HG02610 (cell line): ENCODE results near the gene SUPT4H1.

ENCODE experiments used
- ATAC-seq: cut with Tn5 transposase; IDR thresholded peaks from one replicate; pipeline ENCODE4 v1.9.1; 2021; ENCODE audit warnings: mild to moderate bottlenecking, moderate library complexity; ENCODE audit not compliant: unreplicated experiment

Gene SUPT4H1

DNA sequence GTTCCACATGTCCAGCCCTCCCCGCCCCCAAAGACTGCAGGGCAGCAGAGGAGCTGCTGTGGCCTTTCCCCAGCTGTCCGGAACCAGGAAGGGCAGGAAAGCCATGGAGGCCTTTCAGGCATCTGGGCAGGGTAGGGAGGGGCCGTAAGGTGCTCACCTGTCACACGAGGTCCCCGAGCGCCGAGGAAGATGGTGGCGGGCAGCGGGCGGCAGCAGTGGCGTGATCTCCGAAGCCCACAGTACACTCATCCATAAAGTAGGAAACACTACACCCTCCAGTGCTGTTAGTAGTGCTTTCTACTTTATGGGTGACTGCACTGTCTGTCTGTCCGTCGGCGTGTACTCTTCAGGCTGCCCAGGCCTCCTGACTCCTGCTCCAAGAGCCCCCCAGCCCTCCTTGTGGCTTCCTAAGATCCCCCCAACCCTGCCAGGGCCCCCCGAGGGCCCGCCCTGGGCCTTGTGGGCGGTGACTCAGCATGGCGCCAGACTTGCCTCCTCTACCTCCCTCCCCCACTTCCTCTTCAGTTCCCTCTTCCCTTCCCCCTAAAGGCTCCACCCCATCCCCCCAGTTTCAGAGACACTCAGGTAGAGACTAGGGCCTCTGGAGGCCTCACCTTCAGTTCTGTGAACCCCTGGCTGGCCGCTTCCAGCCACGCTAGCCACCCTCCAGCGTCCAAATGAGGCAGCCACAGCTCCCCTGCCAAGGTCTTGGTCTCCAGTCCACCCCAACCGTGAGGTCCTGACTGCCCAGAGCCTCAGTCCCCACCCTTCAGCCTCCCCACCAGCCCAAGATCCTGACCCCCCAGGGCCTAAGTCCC is 20.8 kb downstream of the SUPT4H1 start:
- ATAC-seq, result no peak

DNA sequence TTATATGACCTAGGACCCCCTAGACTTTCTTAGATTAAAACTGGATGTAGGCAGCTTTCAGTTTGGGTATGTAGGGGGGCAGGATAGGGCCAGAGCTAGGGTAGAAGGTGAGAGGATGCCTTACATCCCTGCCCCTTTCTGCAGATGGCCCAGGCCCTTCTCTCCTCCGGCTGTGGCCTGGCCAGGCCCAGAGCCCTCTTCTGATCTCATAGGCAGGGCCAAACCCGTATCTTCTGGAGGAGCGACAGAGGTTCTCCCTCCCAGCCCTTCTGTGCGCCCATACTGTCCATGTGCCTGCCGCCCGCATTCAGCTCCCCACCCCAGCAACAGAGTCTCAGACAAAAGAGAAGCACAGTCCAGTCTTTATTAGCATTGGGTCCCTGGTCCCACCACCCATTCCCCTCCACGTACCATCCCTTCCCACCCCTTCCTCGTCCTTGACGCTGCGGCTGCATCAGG is 21.4 kb downstream of the SUPT4H1 start:
- ATAC-seq, result no peak

DNA sequence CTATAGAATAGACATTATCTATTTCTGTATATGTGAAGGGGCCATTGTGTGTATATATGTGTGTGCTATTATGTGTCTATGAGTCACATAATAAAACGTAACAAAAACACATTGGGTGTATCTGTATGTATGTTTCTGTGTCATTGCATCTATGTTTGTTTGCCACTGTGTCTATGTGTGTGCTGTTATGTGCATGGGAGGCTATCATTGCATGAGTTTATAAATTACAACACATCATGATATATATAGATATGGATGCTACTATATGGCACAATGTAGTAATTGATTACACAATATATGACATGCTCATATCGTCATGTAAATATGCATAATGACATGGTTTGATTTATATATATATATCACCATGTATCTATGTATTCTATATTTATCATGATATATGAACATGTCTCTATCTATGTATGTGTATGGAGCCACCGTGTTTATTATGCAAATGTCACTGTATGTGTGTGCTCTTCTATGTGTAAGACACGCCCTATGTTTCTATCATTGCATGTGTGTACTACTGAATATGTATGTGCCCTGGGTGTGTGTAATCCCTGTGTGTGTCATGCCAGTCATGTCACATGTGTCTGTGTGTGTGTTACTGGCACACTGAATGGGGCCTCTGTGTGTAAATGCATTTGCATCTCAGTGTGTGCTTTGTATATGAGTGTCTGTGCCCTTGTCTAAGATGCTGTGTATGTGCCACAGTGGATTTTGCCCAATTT is 22.0 kb downstream of the SUPT4H1 start:
- peak; percentile 18 for ATAC-seq

DNA sequence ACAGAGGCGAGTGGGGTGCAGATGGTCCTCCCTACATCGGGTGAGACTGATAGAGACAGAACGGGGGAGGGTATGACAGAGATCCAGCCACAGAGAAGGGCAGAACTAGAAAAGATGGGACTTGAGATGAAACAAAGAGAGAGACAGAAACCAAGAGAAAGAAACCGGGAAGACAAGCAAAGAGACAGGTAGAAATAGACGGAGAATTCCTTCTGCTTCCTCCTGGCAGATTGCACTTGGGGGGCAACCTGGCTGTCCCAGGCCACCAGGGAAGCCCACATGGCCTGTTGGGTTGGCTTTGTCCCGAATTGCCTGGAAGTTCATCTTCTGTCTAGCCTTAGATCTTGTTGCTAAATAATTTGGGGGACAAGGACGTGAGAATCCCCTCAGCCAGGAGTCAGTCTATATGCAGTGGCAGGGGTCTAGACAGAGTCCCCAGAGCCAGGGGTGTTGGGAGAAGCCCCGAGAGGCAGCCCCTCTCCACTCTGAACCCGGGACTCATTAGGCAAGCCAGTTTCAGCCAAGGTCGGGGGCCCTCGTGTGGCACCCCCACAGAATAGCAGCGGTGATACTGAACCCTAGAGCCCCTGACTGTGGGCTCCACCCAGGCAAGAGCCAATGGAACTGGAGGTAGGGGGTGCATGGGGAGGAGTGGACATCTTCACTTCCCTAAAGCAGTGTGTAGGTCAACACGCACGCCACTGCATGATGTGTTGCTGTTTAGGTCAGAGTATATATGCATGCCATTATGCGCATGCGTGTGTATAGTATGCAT is 22.8 kb downstream of the SUPT4H1 start:
- peak; percentile 47 for ATAC-seq

DNA sequence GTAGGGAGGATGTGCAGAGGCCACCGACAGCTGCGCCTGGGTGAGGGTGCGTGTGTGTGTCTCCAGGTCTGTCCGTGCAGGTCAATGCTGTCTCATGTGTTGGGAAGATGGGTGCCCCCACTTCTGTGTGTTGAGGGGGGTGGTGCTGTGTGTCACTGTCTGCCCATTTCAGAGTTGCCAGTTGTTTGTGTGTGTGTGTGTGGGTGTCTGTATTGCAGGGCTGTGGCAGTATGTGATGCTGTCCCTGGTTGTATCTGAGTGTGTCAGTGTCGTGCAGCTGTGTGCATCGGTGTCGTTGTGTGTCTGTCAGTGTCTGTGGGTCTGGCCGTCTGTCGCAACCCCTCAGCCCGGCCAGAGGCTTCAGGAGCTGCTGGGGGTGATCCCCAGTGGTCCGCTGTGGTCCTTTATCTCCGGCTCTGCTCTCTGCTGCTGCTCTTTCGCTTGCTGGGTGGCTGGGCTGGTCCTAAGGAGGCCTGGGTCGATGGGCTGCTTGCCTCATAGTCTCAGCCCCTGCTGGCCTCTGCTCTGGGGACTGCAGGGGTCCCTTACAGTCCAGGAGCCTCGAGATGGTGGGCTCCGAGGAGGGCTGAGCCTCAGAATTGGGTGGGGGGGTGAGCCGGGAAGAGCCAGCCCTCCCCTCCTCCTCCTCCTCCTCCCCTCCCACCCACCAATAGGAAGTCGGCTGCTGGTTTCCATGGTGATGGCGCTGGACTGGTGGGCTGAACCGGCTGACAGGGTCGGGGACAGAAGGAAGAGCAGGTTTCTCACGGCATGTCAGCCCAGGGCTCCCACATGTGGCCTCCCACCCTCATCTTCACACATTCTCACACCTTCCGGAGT is 23.6 kb downstream of the SUPT4H1 start, which contains the start of gene TSPOAP1:
Gene TSPOAP1 (minus strand): TSS at position 601 of the 840 bp plus-strand sequence. CDS start 875 bp downstream, outside the sequence.
- peak; percentile 24 for ATAC-seq

DNA sequence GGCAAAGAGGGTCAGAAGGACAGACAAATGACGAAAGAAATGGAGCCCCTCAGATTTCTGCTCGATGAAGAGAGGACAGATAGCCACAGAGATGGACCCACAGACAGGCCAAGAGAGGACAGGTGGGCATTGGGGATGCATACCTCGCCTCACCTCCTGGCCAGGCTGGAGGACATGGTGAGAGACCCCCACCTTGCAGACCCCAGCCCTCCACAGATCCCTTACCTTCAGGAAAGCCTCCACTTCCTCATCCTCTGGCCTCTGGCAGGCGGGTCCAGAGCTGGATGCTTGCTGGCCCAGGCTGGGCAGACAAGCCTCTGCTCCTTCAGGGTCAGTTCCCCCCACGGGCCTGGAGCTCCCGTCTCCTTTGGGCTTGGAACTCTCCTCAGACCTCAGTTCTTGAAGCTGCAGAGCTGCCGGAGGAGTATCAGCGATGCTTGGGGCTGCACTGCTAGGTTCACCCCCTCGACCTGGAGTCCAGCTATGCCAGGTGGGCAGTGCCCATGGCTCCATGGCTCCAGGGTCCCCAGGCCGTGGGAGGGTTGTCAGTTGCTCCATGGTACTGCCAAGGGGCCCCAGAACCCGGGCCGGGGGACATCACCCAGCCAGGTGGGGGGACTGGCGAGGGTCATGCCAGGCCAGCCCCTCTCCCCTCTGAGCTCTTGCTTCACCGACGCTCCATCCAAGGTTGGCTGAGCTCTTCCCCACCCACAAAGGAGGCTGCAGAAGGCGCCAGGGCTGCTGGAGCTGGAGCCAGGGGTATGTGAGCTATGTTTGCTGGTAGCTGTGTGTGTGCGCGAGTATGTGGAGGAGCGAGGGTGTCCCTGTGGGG is 24.4 kb downstream of the SUPT4H1 start:
- no peak for ATAC-seq

DNA sequence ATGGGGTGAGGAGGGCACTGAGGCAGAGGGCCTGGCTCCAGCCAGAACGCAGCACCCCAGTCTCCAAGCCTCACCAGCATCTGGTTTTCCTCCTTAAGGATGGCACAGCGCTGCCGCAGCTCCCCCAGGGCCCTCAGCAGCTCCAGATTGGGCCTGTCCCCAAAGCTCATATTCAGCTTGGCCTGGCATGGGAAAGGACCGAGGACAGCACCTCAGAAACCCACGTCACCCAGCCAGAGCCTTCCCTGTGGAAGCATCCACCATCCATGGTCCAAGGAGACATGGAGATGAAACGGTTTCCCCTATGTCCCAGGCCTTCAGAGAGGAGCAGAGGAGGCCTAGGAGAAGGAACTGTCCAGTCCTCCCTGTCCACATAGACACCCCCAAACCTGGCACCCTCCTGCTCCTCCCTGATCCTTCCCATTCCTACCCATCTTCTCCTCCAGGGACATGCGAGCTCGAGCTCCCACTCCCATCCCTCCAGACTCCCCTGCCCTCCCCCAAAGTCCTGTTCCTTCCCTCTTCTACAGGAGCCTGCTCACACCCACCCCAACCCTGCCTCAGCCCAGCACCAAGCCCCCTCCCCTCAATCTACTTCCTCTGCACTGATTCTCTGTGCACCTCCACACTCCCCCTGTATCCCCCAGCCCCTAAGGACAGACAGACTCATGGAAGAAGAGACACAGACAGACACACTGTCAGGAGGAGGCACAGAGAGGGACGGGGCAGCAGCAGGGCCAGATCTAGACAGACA is 25.2 kb downstream of the SUPT4H1 start:
- no peak for ATAC-seq

DNA sequence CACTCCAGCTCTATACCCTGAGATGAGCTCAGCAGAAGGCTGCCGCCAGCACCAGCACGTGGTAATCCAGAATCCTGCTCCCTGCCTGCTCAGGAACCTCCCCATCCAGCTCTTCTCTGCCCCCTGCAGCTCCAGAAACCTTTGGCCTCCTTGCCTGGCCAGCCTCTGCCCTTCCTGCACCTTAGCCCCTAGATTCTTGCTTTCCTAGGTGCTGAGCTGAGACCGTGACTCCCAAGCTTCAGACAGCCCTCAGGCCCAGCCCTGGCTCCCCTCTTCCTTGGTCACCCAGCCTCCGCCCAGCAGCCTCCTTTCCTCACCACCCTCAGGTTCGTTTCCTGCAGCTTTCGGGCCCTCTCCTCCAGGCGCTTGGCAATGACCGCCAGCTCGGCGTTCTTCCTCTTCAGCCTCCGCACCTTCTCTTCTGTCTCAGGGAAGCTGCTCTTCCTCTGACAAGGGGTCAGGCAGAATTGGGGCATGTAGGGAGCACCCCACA is 26.0 kb downstream of the SUPT4H1 start:
- no peak for ATAC-seq

DNA sequence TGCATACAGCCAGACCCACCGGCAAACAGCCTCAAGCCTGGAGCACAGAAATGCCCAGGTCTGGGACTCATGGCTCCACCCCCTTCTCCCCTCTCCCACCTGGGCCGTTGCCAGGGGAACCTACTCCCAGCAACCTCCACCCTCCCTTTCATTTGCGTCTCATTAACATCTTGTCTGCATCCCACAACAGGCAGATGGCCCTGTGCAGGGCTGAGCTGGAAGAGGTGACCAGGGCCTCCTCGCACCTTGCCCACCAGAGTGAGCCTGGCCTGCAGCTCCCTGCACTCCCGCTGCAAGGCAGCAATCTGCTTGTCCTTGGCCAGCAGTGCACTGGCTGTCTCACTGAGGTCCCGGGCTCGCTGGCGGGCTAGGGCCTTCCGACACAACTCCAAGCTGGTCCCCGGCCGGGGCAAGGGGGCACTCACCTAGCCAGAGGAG is 26.7 kb downstream of the SUPT4H1 start:
- no peak for ATAC-seq

DNA sequence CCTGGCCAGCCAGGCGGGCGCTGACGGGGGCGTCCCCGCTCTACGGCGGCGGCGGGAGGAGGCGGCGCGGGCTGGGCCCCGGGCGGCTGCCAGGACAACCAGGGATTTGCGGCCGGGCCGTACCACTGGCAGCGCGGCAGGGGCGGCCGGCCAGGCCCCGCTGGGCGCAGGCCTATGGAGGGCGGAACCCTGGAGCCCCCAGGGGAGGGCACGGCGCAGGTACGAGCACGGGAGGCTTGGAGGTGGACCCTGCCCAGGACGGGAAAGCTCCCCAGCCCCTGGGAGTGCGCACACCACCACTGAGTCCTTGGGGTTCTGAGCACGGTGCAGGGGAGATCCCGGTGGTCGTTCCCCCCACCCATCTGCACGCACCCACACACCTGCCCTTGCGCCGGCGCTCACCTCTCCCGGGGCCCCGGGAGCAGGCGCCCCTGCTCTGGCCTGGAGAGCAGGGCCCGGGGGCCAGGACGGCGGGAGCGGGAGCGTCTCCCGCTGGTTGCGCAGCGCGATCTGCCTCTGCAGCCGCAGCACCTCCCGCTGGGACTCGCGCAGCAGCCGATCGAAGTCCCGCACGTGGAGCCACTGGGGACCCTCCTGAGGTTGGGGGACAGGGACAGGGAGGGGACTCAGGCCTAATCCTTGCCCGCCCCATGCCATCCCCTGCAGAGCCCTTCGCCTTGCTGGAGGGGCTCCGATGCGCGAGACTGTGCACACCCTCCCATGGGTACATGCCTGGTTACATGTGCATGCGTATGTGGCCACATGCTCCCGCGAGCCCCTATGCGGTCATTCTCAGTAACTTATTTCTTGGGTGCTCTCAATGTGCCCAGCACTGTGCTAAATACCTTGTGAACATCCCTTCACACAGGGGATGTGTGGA is 27.4 kb downstream of the SUPT4H1 start:
- no peak for ATAC-seq

DNA sequence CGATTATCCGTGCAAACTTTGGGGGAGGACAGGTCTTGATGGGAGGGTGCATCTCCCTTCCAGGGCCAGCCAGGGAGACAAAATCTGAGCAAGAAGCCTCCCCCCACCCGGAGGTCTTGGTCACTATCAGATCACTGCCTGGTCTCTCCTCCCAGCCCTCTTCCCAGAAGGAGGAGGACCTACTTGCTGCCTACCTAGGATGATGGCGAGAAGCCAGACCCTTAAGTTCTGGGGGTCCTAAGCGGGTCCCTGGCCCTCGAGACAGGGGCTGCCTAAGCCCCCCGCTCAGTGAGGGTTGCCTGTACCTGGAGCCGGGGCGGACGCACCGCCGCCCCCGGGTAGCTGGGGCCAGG is 28.0 kb downstream of the SUPT4H1 start:
- no peak for ATAC-seq

DNA sequence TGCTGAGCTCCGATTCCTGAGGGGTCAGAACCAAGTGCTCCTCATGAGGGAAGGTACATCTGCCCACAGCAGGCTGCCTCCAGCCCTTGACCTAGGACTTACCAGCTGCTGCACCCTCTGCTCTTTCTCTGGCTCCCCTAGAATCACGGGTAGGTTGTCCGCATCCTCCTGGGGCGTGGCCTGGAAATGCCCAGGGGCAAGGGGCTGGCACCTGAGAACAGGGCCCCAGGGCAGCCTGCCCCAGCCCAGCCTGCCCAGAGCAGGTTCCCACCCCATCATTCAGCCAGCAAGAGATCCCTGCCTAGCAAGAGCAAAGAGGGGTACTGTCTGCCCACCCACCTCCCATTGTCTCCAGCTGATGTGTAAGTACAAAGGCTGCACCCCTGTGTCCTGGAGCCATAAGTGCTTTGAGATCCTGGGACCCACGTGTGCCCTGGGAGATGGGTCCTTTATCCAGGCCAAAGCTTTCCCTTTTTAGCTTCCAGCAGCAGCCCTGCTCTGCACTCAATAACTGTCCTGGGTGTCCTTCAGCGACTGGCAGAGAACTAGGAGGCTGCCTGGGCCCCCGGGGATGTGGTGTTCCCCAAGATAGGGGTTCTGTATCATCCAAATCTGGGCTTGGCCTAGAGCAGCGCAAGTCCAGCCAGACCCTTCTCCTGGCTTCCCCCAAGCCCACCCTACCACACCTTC is 28.5 kb downstream of the SUPT4H1 start:
- ATAC-seq, result no peak

DNA sequence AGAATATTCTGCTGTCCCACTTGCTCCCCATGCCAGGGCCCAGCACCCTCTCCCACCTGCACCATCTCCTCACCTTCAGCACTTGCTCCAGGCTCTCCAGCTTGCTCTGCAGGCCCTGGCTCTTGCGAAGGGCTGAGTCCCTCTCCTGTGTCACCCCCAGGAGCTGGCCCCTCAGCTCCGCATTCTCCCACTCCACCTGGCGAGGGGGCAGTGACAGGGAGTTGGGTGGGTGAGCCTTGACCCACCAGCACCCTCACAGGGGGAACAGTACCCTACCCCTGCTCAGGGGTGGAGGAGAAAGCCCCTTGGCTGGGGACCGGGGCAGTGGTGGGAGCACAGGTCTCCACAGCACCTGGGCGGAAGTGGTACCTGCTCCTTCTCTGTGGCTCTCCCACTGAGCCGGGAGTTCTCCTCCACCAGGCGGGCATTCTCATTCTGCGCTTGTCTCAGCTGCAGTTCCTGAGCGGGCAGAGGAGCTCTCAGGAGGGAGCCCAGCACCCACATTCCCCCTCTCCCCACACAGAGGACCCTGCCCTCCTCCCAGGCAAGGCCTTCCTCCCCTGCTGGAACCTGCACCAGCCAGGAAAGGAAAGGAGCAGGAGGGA is 29.3 kb downstream of the SUPT4H1 start:
- ATAC-seq, result no peak

DNA sequence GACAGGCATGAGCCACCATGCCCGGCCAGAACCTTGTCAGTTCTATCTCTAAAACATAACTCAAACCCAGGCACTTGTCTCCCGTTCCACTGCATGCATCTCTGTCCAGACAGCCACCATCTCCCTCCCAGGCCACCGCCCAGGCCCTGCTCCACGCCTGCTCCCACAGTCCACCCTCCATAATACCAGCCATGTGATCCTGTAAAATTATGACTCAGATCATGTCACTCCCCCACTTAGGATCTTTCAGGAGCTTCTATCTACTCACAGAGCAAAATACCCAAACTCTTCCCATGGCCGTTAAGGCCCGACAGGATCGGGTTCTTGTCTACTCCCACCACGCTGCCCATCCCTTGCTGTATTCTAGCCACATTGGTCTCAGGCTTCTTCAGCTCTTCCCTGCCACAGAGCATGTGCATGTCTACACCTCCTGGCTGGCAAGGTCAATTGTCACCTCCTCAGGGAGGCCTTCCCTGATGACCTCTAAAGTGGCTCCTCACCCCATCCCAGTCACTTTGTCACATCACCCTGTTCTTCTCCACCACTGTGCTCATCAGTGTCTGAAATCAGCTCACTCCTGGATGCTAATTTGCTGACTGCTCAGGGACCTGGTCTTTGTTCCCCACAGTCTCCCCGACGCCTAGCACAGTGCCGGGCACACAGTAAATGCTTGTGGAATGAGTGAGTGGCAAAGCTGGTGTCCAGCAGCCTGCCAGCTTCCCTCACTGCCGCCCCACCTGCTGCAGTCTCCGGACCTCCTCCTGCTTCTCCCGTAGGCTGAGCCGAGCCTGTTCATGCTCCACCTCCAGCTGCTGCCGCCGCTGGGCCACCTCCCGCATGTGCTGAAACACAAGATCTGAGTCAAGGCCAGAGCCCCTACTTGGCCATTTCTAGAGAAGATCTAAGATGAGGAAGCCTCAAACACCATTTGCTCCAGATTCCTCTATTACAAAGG is 30.2 kb downstream of the SUPT4H1 start:
- no peak for ATAC-seq

DNA sequence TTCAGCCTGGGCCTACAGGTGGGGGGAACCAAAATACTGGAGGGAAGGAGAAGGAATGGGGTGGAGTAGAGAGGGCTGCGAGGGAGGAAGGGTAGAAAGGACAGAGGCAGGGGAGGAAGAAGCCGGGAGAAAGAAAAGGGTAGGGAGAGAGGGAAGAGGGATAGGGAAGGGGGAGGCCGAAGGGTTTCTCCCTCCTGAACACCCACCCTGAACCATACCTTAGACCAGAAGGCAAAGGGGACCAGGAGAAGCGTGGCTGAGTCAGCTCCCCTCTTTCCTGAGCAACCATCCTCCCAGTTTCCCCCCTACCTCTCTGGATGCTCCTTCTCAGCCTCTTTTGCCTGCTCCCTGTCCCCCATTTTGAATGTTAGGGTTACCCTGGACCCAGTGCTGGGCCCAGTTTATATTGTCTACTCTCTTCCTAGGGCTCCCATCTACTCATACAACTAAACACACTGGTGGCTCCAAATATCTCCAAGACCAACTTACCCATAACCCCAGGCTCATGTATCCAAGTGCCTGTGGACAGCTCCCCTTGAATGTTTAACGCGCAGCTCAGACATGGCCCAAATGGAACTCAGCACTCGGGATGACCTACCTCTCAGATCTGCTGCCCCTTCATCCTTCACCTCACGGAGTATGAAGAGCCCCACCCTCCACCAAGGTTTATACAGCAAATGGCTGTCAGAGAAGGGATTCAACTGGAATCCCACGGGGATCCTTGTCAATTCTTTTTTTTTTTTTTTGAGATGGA is 31.3 kb downstream of the SUPT4H1 start:
- no peak for ATAC-seq
